Astrocyte (in vitro differentiated cells and primary cell): Measurements from ENCODE around the gene GRM7. TPM values are rescaled to one million over a fixed set of nuclear protein-coding genes. Genes with fewer than 3 reads are reported as not detected.

Source experiments
- DNase-seq: peaks from one replicate; pipeline ENCODE4 v3.0.0-alpha.2; 2010; ENCODE audit warnings: low read depth
- FAIRE-seq: peaks from 2 replicates; lab custom pipeline; 2011; peaks lifted over from hg19 to GRCh38; lab: Jason Lieb, UNC
- H2AFZ ChIP-seq: 2 replicates; pipeline ENCODE4 v1.6.0; 2012; ENCODE audit warnings: low read depth, low read length, inconsistent platforms
- H3K27ac ChIP-seq: 2 replicates; pipeline ENCODE4 v1.5.1; 2011; ENCODE audit warnings: low read depth, low read length, inconsistent platforms
- H3K27me3 ChIP-seq: 2 replicates; pipeline ENCODE4 v1.6.0; 2011; ENCODE audit warnings: low read length, inconsistent platforms; ENCODE audit not compliant: insufficient read depth
- H3K36me3 ChIP-seq: 2 replicates; pipeline ENCODE4 v1.5.1; 2011; ENCODE audit warnings: low read length, inconsistent platforms; ENCODE audit not compliant: insufficient read depth
- H3K4me1 ChIP-seq: 2 replicates; pipeline ENCODE4 v1.5.1; 2011; ENCODE audit warnings: low read length, inconsistent platforms; ENCODE audit not compliant: insufficient read depth
- H3K4me2 ChIP-seq: 2 replicates; pipeline ENCODE4 v1.6.0; 2012; ENCODE audit warnings: low read length, inconsistent platforms
- H3K4me3 ChIP-seq: 2 replicates; pipeline ENCODE4 v1.5.1; 2011; ENCODE audit warnings: low read depth, mild to moderate bottlenecking, low read length, inconsistent platforms; ENCODE audit not compliant: insufficient read depth
- H3K79me2 ChIP-seq: 2 replicates; pipeline ENCODE4 v1.6.0; 2012; ENCODE audit warnings: mild to moderate bottlenecking, low read length, inconsistent platforms; ENCODE audit not compliant: insufficient read depth
- H3K9ac ChIP-seq: 2 replicates; pipeline ENCODE4 v1.6.0; 2012; ENCODE audit warnings: mild to moderate bottlenecking, low read length, inconsistent platforms
- H3K9me3 ChIP-seq: 2 replicates; pipeline ENCODE4 v1.5.1; 2012; ENCODE audit warnings: low read depth, mild to moderate bottlenecking, low read length, inconsistent platforms; ENCODE audit not compliant: insufficient read depth
- H4K20me1 ChIP-seq: 2 replicates; pipeline ENCODE4 v1.6.0; 2012; ENCODE audit warnings: low read length, inconsistent platforms; ENCODE audit not compliant: insufficient read depth
- H3K27ac Mint-ChIP-seq: one replicate; pipeline ENCODE4 v1.8.0; 2021; ENCODE audit warnings: mild to moderate bottlenecking, mixed read lengths; ENCODE audit not compliant: unreplicated experiment
- H3K27me3 Mint-ChIP-seq: one replicate; pipeline ENCODE4 v1.8.0; 2021; ENCODE audit warnings: low read depth, mixed read lengths; ENCODE audit not compliant: unreplicated experiment
- H3K36me3 Mint-ChIP-seq: one replicate; pipeline ENCODE4 v1.8.0; 2021; ENCODE audit warnings: low read depth, mixed read lengths; ENCODE audit not compliant: unreplicated experiment
- H3K4me1 Mint-ChIP-seq: one replicate; pipeline ENCODE4 v1.8.0; 2021; ENCODE audit warnings: low read depth, mixed read lengths; ENCODE audit not compliant: unreplicated experiment
- H3K4me3 Mint-ChIP-seq: one replicate; pipeline ENCODE4 v1.8.0; 2021; ENCODE audit warnings: mild to moderate bottlenecking, moderate library complexity, mixed read lengths; ENCODE audit not compliant: unreplicated experiment
- H3K9me3 Mint-ChIP-seq: one replicate; pipeline ENCODE4 v1.8.0; 2021; ENCODE audit warnings: mild to moderate bottlenecking, mixed read lengths; ENCODE audit not compliant: unreplicated experiment
- EZH2 ChIP-seq: IDR thresholded peaks from 2 replicates; pipeline ENCODE4 v1.6.1; 2012; ENCODE audit warnings: mild to moderate bottlenecking, low read length, inconsistent platforms; ENCODE audit not compliant: insufficient read depth
- total RNA-seq: library from RNA; stranded (reverse); gene quantifications from 2 replicates; pipeline ENCODE4 v1.2.1, GENCODE V29; 2021
- TF ChIP-seq, protein P1 (sequence below): IDR thresholded peaks from 2 replicates; pipeline ENCODE4 v1.5.1; 2011; ENCODE audit warnings: low read depth, mild to moderate bottlenecking, inconsistent platforms, low read length, moderate library complexity; ENCODE audit not compliant: insufficient read depth

Gene GRM7
- total RNA-seq, 1 donor from 2014 or later = not detected

DNA sequence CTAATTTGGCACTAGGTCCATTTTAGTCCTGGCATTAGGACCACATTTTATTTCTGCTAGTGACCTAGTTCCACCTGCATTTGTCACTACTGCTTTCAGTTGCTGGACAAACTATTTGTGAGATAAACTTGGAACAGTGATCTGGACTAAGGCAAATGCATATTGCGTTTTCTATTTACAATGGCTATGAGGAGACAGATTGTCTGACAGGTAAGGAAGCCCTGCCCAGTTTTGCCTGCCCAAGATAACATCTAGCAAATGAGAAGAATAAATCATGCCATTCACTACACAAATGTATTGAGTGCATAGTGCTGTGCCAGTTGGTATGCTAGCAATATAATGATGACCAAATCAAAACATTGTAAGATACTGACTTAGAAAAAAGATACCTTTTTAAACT, 245.7 kb downstream of the GRM7 start:
- Histone ChIP-seq H3K27ac (no peak overlapping the region), H3K9ac (no peak overlapping the region), H2AFZ (no peak overlapping the region), H3K36me3 (no peaks in the 10 kb centered on the region), H3K4me2 (no peak overlapping the region), H3K79me2 (no peaks in the 10 kb centered on the region), H3K27me3 (no peaks in the 10 kb centered on the region), H4K20me1 (no peaks in the 10 kb centered on the region), H3K4me3 (no peak overlapping the region), H3K9me3 (no peaks in the 10 kb centered on the region), H3K4me1 (no peaks in the 10 kb centered on the region)
- Mint-ChIP-seq H3K4me3 (no peak overlapping the region), H3K4me1 (no peaks in the 10 kb centered on the region), H3K36me3 (no peaks in the 10 kb centered on the region), H3K27ac (no peak overlapping the region), H3K9me3 (peaks cover 4% of the 10 kb centered on the region), H3K27me3 (no peaks in the 10 kb centered on the region)
- FAIRE-seq (no peak), DNase-seq (no peak)
- no peak for TF ChIP-seq EZH2
- TF ChIP-seq, protein P1, sequence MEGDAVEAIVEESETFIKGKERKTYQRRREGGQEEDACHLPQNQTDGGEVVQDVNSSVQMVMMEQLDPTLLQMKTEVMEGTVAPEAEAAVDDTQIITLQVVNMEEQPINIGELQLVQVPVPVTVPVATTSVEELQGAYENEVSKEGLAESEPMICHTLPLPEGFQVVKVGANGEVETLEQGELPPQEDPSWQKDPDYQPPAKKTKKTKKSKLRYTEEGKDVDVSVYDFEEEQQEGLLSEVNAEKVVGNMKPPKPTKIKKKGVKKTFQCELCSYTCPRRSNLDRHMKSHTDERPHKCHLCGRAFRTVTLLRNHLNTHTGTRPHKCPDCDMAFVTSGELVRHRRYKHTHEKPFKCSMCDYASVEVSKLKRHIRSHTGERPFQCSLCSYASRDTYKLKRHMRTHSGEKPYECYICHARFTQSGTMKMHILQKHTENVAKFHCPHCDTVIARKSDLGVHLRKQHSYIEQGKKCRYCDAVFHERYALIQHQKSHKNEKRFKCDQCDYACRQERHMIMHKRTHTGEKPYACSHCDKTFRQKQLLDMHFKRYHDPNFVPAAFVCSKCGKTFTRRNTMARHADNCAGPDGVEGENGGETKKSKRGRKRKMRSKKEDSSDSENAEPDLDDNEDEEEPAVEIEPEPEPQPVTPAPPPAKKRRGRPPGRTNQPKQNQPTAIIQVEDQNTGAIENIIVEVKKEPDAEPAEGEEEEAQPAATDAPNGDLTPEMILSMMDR = no peak

DNA sequence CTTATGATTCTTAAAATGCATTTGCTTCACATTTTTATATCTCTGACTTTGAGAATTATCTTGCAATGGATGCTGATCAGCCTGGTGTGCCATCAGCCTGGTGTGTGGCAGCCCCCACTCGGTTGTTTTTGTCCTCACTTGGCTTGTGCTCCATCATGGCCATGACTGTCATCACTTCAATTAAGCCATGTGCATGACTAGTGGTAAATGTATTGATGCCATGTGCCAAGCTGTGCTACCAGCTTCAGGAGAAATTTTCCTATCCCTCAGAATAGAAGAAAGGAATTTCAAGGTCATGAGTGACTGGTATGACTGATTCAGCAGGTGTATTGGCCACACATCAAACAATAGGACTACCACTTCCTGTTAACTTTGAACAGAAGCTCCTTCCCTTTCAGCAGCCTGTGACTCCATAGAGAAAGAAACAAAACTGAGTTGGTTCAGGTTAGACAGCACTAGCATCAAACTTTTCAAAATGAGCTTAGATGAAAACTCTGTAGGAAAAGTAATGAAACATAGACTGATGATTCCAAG, 251.7 kb downstream of the GRM7 start:
- DNase-seq = no peak
- Histone ChIP-seq H3K4me2 (no peak overlapping the region), H4K20me1 (no peaks in the 10 kb centered on the region), H3K27ac (no peak overlapping the region), H3K9ac (no peak overlapping the region), H3K4me1 (no peaks in the 10 kb centered on the region), H3K27me3 (no peaks in the 10 kb centered on the region), H3K9me3 (no peaks in the 10 kb centered on the region), H3K4me3 (no peak overlapping the region), H2AFZ (no peak overlapping the region), H3K79me2 (no peaks in the 10 kb centered on the region), H3K36me3 (no peaks in the 10 kb centered on the region)
- Mint-ChIP-seq H3K27me3 (no peaks in the 10 kb centered on the region), H3K4me3 (no peak overlapping the region), H3K4me1 (no peaks in the 10 kb centered on the region), H3K27ac (no peak overlapping the region), H3K36me3 (no peaks in the 10 kb centered on the region), H3K9me3 (peaks cover 3% of the 10 kb centered on the region)
- FAIRE-seq = no peak
- TF ChIP-seq, protein P1 = no peak
- no peak for TF ChIP-seq EZH2

DNA sequence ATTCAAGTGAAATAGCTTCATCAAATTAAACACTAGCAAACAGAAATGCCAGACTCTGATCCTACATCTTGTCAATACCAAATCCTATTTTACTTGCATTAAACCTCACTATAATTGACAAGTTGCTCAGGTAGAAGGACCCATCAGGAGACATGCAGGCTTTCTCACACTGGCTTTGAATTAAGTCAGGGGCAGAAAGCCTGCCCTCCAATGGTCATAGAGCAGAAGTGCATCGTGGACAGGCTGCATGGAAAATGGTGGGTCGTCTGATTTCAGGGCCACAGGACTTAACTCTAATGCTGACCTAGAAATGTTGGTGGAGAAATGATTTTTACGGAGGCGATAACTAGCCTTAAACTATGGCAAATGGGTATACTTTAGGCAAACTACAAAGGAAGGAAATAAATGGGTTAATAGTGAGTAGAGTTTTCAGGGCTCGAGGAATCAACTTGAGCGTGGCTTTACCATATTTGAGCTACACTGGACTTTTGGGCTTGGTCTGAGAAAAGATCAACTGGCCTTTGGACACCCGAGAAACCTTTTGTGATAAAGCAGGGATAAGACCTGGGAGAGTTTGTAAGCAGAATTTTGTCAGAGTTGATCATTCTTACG, 283.9 kb downstream of the GRM7 start:
- H3K36me3 ChIP-seq = no peaks in the 10 kb centered on the region
- H3K4me2 ChIP-seq = no peak overlapping the region
- no peaks in the 10 kb centered on the region for H3K4me1 Mint-ChIP-seq
- no peak overlapping the region for H3K27ac Mint-ChIP-seq
- H3K4me3 Mint-ChIP-seq = no peak overlapping the region
- DNase-seq (no peak), FAIRE-seq (no peak)
- H3K4me3 ChIP-seq = no peak overlapping the region
- H3K27me3 ChIP-seq = no peaks in the 10 kb centered on the region
- no peaks in the 10 kb centered on the region for H4K20me1 ChIP-seq
- no peaks in the 10 kb centered on the region for H3K79me2 ChIP-seq
- no peaks in the 10 kb centered on the region for H3K27me3 Mint-ChIP-seq
- H3K9me3 ChIP-seq = no peaks in the 10 kb centered on the region
- no peaks in the 10 kb centered on the region for H3K36me3 Mint-ChIP-seq
- H3K27ac ChIP-seq = no peak overlapping the region
- H3K9me3 Mint-ChIP-seq = no peaks in the 10 kb centered on the region
- no peak overlapping the region for H3K9ac ChIP-seq
- H3K4me1 ChIP-seq = no peaks in the 10 kb centered on the region
- no peak overlapping the region for H2AFZ ChIP-seq
- TF ChIP-seq EZH2 = no peak
- TF ChIP-seq, protein P1 = peak; percentile 39
